Tibial nerve (tissue), 4 donors: ENCODE measurements around the gene GLYATL1.

ENCODE experiments used
- CTCF ChIP-seq, 5 experiments: fragments of 200-600 bp in 3 of 5; fragments of 450-650 bp in 2 of 5; sonication (generic) in 3 of 5; IDR thresholded peaks; one replicate each; pipeline ENCODE4 v1.5.1; 2016 to 2019; ENCODE audit warnings: antibody characterized with exemption in 5 of 5, mild to moderate bottlenecking in 3 of 5, moderate library complexity in 2 of 5
- EP300 ChIP-seq, 2 donors: sonication (generic); formaldehyde crosslinking; IDR thresholded peaks; one replicate each; pipeline ENCODE4 v1.6.1; 2017; ENCODE audit warnings: antibody characterized with exemption in 2 of 2, mild to moderate bottlenecking in 1 of 2
- POLR2A ChIP-seq, 2 donors: fragments of 450-650 bp; IDR thresholded peaks; one replicate each; pipeline ENCODE4 v1.6.1; 2017; ENCODE audit warnings: antibody characterized with exemption in 2 of 2, mild to moderate bottlenecking in 2 of 2, moderate library complexity in 2 of 2

DNA sequence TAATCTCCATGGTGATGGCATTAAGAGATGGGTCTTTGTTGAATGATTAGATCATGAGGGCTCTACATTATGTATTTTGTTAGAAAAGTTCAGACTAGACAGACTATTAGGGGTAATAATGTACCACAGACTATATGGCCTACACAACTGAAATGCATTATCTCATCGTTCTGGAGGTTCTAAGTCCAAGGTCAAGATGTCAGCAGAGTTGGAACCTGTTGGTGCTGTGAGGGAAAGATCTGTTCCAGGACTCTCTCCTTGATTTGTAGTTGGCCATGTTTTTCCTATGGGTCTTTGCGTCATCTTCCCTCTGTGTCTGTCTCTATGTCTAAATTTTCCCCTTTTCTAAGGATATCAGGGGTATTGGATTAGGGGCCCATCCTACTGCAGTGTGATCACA is 8.4 kb upstream of the GLYATL1 start:
- no peak for TF ChIP-seq CTCF (IDR thresholded peaks at IDR 0.05)
- no peak for TF ChIP-seq POLR2A (IDR thresholded peaks at IDR 0.05)
- no peak for TF ChIP-seq EP300 (IDR thresholded peaks at IDR 0.05)
